Measurements from ENCODE around the gene PFKFB3.

DNA sequence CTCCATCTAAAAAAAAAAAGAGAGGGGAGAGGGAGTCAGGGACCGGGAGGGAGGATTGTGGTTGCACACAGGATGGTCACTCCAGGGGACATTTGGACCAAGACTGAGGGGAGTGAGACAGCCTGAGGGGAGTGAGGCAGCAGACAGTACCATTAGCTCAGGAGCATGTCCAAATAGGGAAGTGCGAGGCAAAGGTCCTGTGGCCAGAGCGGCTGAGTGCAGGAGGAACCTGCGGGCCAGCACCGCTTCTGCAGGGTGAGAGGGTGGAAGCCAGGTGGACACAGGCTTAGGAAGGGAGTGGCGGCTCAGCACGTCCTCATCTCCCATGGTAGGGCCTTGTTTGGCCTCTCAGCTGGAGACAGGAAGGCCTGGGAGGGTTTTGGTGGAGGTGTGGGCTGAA is 48.9 kb upstream of the PFKFB3 start:
- TF ChIP-seq, protein P1, sequence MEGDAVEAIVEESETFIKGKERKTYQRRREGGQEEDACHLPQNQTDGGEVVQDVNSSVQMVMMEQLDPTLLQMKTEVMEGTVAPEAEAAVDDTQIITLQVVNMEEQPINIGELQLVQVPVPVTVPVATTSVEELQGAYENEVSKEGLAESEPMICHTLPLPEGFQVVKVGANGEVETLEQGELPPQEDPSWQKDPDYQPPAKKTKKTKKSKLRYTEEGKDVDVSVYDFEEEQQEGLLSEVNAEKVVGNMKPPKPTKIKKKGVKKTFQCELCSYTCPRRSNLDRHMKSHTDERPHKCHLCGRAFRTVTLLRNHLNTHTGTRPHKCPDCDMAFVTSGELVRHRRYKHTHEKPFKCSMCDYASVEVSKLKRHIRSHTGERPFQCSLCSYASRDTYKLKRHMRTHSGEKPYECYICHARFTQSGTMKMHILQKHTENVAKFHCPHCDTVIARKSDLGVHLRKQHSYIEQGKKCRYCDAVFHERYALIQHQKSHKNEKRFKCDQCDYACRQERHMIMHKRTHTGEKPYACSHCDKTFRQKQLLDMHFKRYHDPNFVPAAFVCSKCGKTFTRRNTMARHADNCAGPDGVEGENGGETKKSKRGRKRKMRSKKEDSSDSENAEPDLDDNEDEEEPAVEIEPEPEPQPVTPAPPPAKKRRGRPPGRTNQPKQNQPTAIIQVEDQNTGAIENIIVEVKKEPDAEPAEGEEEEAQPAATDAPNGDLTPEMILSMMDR (IDR thresholded peaks at IDR 0.05 in 8 of 11, conservative IDR thresholded peaks at IDR 0.05 in 3 of 11), result no peak
- TF ChIP-seq POLR2A (IDR thresholded peaks at IDR 0.05), result no peak

All from spleen (tissue), 7 donors.